ENCODE results near the gene TRIM29. TPM values are rescaled to one million over a fixed set of nuclear protein-coding genes. Genes with fewer than 3 reads are reported as not detected.

The TRIM29 gene
- total RNA-seq, 1 donor from 2014 or later, result not detected

- DNase-seq (ENCODE audit: extremely low spot score, unreplicated experiment), result peak; percentile 57
- Mint-ChIP-seq H3K4me1 (ENCODE audit: unreplicated experiment) (no peaks in the 10 kb centered on the region), H3K27ac (ENCODE audit: unreplicated experiment) (no peak overlapping the region), H3K27me3 (ENCODE audit: unreplicated experiment) (peaks cover 20% of the 10 kb centered on the region), H3K36me3 (ENCODE audit: unreplicated experiment) (no peaks in the 10 kb centered on the region), H3K4me3 (ENCODE audit: unreplicated experiment) (no peak overlapping the region), H3K9me3 (ENCODE audit: unreplicated experiment) (no peaks in the 10 kb centered on the region)
- TF ChIP-seq CTCF (IDR thresholded peaks at IDR 0.05), result no peak
Measured at GRCh38 chr11:120067438-120068113, 70.3 kb downstream of the TRIM29 start.

- Mint-ChIP-seq H3K9me3 (ENCODE audit: unreplicated experiment) (no peaks in the 10 kb centered on the region), H3K27me3 (ENCODE audit: unreplicated experiment) (peaks cover 20% of the 10 kb centered on the region), H3K4me3 (ENCODE audit: unreplicated experiment) (no peak overlapping the region), H3K36me3 (ENCODE audit: unreplicated experiment) (no peaks in the 10 kb centered on the region), H3K27ac (ENCODE audit: unreplicated experiment) (no peak overlapping the region), H3K4me1 (ENCODE audit: unreplicated experiment) (no peaks in the 10 kb centered on the region)
- no peak for TF ChIP-seq CTCF (IDR thresholded peaks at IDR 0.05)
- DNase-seq (ENCODE audit: extremely low spot score, unreplicated experiment), result peak; percentile 69
Measured at GRCh38 chr11:120066738-120067437, 71.0 kb downstream of the TRIM29 start.

GRCh38 chr11:120065876-120066275 is 72.0 kb downstream of the TRIM29 start:
- H3K27ac Mint-ChIP-seq (ENCODE audit: unreplicated experiment), result no peak overlapping the region
- no peaks in the 10 kb centered on the region for H3K36me3 Mint-ChIP-seq (ENCODE audit: unreplicated experiment)
- no peaks in the 10 kb centered on the region for H3K4me1 Mint-ChIP-seq (ENCODE audit: unreplicated experiment)
- peak; percentile 38 for DNase-seq (ENCODE audit: extremely low spot score, unreplicated experiment)
- no peaks in the 10 kb centered on the region for H3K9me3 Mint-ChIP-seq (ENCODE audit: unreplicated experiment)
- H3K4me3 Mint-ChIP-seq (ENCODE audit: unreplicated experiment), result no peak overlapping the region
- no peak for TF ChIP-seq CTCF (IDR thresholded peaks at IDR 0.05)
- H3K27me3 Mint-ChIP-seq (ENCODE audit: unreplicated experiment), result peaks cover 20% of the 10 kb centered on the region

GRCh38 chr11:120065176-120065575 is 72.7 kb downstream of the TRIM29 start:
- TF ChIP-seq CTCF (IDR thresholded peaks at IDR 0.05), result no peak
- DNase-seq (ENCODE audit: extremely low spot score, unreplicated experiment), result peak; percentile 13
- no peaks in the 10 kb centered on the region for H3K4me1 Mint-ChIP-seq (ENCODE audit: unreplicated experiment)
- H3K4me3 Mint-ChIP-seq (ENCODE audit: unreplicated experiment), result no peak overlapping the region
- peaks cover 20% of the 10 kb centered on the region for H3K27me3 Mint-ChIP-seq (ENCODE audit: unreplicated experiment)
- H3K27ac Mint-ChIP-seq (ENCODE audit: unreplicated experiment), result no peak overlapping the region
- H3K36me3 Mint-ChIP-seq (ENCODE audit: unreplicated experiment), result no peaks in the 10 kb centered on the region
- H3K9me3 Mint-ChIP-seq (ENCODE audit: unreplicated experiment), result no peaks in the 10 kb centered on the region

- H3K36me3 Mint-ChIP-seq (ENCODE audit: unreplicated experiment), result no peaks in the 10 kb centered on the region
- H3K9me3 Mint-ChIP-seq (ENCODE audit: unreplicated experiment), result no peaks in the 10 kb centered on the region
- H3K27ac Mint-ChIP-seq (ENCODE audit: unreplicated experiment), result no peak overlapping the region
- no peak overlapping the region for H3K4me3 Mint-ChIP-seq (ENCODE audit: unreplicated experiment)
- peaks cover 20% of the 10 kb centered on the region for H3K27me3 Mint-ChIP-seq (ENCODE audit: unreplicated experiment)
- TF ChIP-seq CTCF (IDR thresholded peaks at IDR 0.05), result no peak
- no peaks in the 10 kb centered on the region for H3K4me1 Mint-ChIP-seq (ENCODE audit: unreplicated experiment)
- peak; percentile 40 for DNase-seq (ENCODE audit: extremely low spot score, unreplicated experiment)
Measured at GRCh38 chr11:120064341-120064740, 73.6 kb downstream of the TRIM29 start.

All from osteocyte (in vitro differentiated cells).